Epithelial cell of esophagus (primary cell): ENCODE data around the gene LRRC32.

Source experiments
- DNase-seq: peaks from one replicate; pipeline ENCODE4 v3.0.0; 2010; ENCODE audit warnings: low read depth
- H3K4me3 ChIP-seq: 2 replicates; pipeline ENCODE4 v1.5.1; 2011; ENCODE audit warnings: mild to moderate bottlenecking, low read length, control low read depth
- TF ChIP-seq, protein P1 (sequence below): IDR thresholded peaks from 2 replicates; pipeline ENCODE4 v1.5.1; 2011; ENCODE audit warnings: low read depth, mild to moderate bottlenecking, low read length, control low read depth, inconsistent platforms; ENCODE audit not compliant: insufficient read depth; ENCODE audit errors: missing control alignments

The LRRC32 gene

DNA sequence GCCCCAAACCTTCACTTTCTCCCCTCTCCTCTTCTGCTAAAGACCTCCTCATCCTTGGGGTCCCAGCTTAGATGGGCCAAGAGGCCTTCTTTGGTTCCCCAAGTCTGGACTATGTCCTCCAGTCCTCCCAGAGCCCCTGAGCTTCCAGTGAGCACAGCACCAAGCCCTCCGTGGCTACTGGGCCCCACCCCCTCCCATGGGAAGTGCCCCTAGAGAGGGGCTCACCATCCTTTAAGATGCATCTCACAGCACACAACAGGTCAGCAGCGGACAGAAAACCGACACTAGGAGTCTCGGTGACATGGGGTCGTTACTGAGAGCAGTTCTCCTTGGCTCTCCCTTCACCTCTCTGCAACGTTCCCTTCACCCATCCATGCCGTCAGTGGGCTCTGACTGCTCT is 2.7 kb downstream of the LRRC32 start:
- DNase-seq: no peak
- TF ChIP-seq, protein P1, sequence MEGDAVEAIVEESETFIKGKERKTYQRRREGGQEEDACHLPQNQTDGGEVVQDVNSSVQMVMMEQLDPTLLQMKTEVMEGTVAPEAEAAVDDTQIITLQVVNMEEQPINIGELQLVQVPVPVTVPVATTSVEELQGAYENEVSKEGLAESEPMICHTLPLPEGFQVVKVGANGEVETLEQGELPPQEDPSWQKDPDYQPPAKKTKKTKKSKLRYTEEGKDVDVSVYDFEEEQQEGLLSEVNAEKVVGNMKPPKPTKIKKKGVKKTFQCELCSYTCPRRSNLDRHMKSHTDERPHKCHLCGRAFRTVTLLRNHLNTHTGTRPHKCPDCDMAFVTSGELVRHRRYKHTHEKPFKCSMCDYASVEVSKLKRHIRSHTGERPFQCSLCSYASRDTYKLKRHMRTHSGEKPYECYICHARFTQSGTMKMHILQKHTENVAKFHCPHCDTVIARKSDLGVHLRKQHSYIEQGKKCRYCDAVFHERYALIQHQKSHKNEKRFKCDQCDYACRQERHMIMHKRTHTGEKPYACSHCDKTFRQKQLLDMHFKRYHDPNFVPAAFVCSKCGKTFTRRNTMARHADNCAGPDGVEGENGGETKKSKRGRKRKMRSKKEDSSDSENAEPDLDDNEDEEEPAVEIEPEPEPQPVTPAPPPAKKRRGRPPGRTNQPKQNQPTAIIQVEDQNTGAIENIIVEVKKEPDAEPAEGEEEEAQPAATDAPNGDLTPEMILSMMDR: no peak
- H3K4me3 ChIP-seq: no peak overlapping the region

- no peak overlapping the region for H3K4me3 ChIP-seq
- TF ChIP-seq, protein P1: no peak
Measured at GRCh38 chr11:76667271-76667818, 3.2 kb downstream of the LRRC32 start.

DNA sequence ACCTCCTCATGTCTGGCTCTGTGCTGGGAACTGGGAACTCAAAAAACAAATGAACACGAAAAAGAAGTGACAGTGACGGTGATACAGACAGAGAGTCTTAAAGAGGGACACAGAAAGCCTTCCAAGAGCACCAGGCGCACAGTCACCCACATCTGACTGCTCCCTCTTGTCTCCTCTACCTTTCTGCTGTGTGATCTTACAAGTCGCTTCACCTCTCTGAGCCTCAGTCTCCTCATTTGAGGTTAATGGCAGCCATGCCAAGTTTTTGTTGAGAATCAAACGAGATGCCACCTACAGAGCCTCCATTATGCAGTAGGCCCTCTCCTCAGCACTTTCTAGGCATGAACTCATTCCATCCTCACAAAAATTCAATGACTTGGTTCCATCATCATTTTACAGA is 3.7 kb downstream of the LRRC32 start:
- H3K4me3 ChIP-seq: no peak overlapping the region
- DNase-seq: no peak
- TF ChIP-seq, protein P1: no peak

More at GRCh38 chr11:76667271-76667818, 3.2 kb downstream of the LRRC32 start:
- DNase-seq: no peak

GRCh38 chr11:76666408-76666807 is 4.1 kb downstream of the LRRC32 start:
- DNase-seq: no peak
- no peak overlapping the region for H3K4me3 ChIP-seq
- TF ChIP-seq, protein P1: no peak

DNA sequence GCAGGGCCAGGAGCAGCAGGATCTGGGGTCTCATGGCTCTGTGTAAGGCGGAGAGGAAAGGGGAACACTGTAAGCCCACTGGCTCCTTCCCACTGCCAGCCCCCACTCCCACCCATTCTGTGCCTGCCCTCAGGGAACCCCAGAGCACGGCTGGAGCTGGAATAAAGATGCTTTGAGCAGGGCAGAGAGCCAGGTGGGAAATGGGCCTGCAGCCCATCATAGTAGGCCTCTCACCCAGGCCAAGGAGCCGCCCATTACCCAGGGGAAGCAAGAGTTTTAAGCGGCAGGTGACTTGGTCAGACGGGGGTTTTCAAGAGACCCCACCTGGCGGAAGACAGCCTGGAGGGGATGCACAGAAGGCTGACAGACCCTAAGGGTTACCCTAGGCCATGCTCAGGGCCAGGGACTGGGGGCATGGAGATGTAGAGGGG is 4.6 kb downstream of the LRRC32 start:
- TF ChIP-seq, protein P1: no peak
- DNase-seq: no peak
- H3K4me3 ChIP-seq: no peak overlapping the region

DNA sequence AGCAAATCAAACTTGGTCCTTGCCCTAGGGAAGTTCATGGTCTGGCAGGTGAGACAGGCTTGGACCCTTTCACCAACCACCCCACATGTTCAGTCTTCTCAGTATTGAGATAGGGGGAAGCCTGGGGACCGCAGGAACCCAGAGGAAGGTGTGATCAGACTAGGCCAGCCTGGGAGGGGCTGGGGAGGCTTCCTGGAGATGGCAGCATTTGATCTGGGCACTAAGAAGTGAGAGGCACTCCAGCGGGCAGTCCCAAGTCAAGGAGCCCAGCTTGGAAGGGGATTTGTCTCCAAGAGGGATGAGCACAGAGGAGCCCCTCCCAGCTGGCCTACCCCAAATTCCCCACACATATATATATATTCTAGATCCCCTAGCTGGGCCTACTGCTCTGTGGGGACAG is 5.4 kb downstream of the LRRC32 start:
- TF ChIP-seq, protein P1: no peak
- H3K4me3 ChIP-seq: no peak overlapping the region
- no peak for DNase-seq

DNA sequence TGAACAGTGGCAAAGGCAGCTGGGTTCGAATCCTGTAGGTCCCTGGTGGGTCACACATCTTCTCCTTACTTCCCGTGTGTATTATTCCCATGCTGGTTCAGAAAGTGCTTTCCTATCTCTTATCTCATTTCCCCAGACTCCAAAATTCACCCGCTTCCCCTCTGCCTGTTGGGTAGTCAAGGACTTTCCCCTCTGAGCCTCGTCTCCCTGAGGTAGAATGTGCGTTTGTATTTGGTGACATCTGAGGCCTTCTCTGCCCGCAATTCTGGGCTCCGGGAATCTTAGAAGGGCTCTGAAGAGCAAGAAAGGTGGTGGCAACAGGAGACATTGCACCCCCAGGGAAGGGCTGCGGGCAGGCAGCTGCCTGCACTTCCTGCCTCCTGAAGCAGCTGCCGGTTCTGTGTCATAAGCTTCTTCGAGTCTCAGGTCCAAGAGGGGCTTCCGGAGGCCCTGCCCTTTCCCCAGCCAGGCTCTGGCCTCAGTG is 5.9 kb downstream of the LRRC32 start:
- no peak for DNase-seq
- TF ChIP-seq, protein P1: no peak
- H3K4me3 ChIP-seq: no peak overlapping the region
